GM18517 (cell line): Measurements from ENCODE around the gene ZNF641.
"Not testable (repeated sequence)": the region's sequence is repeated elsewhere in the genome, so short reads cannot be mapped to it uniquely, and the experiment has no call there.

Experiments
- ATAC-seq: cut with Tn5 transposase; IDR thresholded peaks from one replicate; pipeline ENCODE4 v1.9.1; 2021; ENCODE audit warnings: mild to moderate bottlenecking, moderate library complexity; ENCODE audit not compliant: unreplicated experiment

Gene ZNF641

DNA sequence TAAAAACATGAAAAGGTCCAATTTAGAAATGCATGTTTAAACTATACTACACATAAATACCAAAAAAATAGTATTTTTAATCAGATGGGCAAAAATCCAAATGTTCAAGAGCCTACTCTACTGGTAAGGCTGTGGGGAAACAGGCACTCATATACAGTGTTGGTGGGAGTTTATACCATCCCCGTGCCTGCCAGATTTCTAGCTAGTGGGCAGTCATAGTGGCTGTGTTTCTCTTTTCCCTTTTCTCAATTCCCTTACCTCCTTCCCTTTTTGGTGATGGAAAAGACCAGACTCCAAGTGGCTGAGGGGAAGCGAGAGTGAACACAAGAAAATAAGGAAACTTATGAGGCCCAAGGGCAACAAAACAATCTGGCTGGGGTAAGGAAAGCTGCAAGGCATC, 14.7 kb downstream of the ZNF641 start:
- no peak for ATAC-seq

DNA sequence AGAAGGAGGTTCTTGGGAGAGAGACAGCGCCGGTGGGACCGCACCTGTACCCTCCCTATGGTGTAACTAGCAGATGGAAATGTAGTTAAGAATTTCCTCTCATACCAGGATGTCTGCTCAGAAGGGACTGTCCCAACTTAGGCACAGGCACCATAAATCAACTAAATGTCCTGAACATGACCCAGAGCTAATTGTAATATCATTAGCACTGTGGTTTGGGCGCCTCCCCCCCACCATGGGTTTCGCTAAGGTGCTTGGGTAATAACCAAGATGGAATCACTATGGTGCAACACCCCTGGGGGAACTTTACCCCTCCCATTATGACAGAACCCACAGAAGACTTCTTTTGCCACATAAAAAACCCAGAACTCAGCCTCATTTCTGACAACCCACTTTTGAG, 15.9 kb downstream of the ZNF641 start:
- no peak for ATAC-seq

DNA sequence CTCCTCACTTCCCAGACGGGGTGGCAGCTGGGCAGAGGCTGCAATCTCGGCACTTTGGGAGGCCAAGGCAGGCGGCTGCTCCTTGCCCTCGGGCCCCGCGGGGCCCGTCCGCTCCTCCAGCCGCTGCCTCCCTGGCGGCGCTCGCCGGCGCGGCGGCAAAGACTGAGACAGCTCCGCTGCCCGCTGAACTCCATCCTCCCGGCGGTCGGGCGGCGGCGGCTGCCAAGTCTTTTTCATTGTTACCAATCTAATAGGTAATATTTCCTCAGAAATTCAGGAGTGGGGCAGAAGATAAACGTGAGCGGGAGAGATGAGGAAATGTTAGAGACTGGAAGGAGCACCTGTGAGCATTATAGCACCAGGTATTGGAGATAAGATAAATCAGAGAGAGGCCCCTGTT, 17.0 kb downstream of the ZNF641 start:
- ATAC-seq, result not testable (repeated sequence)

DNA sequence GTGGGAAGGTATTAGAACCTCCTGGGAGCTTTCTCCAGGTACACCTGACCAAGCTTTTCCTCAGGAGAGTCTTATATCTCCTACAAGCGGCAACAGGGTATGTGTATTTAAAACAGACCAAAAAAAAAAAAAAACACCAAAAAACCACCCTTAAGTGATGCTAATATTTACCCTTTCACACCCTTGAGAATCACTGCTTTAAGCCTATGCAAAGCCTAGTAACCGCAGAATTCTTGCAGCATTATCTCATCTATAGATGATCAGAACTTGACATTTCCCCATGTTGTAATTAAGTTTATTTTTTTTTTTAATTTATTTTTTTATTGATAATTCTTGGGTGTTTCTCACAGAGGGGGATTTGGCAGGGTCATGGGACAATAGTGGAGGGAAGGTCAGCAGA, 19.3 kb downstream of the ZNF641 start:
- ATAC-seq, result no peak

DNA sequence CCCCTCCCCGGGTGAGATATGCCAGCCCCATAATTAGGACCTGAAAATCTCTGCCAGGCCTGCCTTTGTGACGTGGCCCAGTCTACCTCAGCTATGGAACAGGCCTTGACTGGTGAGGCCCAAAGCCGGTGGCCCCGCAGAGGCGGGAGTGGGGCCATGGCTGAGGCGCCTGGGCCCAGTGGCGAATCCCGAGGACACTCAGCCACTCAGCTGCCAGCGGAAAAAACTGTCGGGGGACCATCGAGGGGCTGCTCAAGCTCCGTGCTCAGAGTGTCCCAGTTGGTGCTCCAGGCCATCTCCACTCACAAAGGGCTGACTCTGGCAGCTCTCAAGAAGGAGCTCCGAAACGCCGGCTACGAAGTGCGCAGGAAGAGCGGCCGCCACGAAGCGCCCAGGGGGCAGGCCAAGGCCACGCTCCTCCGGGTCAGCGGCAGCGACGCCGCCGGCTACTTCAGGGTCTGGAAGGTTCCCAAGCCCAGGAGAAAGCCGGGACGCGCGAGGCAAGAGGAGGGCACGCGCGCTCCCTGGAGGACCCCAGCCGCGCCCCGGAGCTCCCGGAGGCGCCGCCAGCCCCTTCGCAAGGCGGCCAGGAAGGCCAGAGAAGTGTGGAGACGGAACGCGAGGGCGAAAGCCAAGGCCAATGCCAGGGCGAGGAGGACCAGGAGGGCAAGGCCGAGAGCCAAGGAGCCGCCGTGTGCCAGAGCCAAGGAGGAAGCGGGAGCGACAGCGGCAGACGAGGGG, 21.4 kb downstream of the ZNF641 start:
- ATAC-seq, result no peak

DNA sequence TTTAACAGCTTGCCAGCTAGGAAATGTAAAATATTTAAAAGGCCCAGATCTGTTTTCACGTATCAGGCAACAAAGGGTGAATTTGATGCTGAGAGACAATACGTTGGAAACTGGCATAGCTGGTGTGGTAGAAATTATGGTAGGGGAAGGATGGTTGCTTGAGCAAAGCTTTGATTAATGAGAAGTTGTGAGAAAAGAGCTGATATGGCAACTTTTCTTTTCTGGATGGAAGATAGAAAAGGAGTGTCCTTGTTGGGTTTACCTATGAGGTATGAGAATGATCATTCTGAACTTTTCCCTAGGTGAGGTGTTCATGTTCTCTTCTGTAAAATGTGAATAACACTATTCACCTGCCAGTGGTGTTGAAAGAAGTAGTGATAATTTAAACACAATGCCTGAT, 34.2 kb downstream of the ZNF641 start:
- ATAC-seq, result no peak

DNA sequence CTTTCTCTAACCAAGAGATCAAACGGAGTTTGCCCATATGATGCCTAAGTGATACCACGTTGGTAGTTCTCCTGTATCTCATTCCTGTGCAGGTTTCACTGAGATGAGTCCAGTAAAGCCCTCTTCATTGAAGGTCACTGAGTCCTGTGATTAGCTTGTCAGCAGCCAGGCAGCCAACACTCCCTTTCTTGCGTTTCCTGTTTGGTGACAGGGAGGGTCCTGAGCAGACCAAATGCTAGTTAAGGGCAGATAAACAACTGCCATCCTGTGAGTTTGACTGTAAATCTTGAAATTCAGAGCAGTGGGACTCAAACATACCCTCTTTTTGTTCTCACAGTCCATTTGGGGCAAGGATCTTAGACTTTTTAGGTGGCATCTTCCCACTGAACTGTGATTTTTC, 39.4 kb downstream of the ZNF641 start:
- no peak for ATAC-seq

DNA sequence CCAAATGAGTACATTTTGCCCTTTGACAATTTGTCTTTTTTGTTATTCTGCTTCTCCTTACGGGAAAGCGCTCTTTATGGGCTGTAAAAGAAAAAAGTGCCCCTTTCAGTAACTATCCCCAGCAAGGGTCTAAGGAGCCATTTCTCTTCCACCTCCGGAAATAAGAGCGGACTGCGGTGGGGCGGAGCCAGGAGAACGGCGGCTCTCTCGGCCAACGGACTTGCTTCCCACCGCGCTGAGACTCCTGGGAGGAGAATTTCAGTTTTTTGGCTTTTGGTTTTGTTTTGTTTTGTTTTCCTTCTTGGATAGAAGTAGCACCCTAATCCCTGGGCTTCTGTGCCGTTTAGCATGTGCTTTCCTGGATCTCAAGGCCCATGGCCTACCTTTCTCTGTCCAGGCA, 43.5 kb downstream of the ZNF641 start:
- no peak for ATAC-seq

DNA sequence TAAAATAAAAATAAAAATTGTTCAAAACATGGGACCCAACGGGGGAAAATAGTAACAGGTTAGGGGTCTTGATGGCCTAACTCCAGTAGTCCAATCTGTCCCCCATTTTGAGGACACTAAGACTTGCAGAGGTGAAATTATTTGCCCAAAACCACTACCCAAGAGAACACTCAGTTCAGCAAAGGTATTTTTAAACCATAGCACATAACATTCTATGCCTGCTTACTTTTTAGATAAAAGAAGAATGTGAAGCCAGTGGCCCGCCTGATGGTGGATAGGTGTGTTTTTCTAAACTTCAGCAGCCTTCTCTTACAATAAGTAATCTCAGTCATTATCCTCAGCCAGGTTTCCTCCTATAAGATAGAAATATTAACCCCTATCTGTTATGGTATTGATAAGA, 45.5 kb downstream of the ZNF641 start:
- no peak for ATAC-seq

DNA sequence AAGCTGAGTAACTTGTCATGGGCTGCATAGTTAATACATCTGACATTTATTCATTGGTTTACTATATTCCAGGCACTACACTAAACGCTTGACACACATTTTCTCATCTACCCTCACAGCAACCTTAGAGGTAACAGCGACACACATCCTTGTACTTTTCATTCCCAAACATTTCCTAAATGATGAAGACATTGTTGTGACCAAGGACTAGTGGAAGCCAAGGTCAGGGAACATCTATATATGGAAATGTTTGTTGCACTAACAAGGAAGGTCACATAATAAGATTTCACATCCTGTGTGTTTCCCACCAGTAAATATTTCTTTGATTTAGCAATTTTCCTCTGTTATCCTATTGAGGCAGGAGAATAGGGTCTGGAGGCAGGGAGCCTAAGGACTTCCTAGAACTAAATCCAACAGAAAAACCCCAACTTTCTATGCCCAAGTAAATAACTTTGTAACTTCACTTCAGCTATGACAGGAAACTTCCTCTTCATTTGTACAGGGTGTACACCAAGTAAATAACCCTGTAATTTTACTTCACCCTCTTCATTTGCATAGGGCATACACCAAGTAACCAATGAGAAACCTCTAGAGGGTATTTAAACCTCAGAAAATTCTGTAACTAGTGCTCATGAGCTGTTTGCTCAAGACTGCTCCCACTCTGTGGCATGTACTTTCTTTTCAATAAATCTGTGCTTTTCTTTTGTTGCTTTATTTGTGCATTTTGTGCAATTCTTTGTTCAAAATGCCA, 48.4 kb downstream of the ZNF641 start:
- ATAC-seq, result no peak

DNA sequence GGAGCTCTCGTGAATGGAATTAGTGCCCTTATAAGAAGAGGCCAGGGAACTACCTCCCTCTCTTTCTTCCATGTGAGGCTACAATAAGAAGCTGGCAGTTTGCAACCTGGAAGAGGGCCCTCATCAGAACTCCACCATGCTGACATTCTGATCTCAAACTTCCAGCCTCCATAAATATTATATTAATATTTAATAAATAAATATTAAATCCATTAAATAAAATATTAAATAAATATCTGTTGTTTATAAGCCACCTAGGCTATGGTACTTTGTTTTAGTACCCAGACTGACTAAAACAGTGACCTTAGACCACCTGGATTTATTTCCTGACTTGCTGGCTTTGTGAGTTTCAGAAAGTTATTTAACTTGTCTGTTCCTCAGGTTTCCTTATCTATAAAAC, 49.9 kb downstream of the ZNF641 start:
- no peak for ATAC-seq

DNA sequence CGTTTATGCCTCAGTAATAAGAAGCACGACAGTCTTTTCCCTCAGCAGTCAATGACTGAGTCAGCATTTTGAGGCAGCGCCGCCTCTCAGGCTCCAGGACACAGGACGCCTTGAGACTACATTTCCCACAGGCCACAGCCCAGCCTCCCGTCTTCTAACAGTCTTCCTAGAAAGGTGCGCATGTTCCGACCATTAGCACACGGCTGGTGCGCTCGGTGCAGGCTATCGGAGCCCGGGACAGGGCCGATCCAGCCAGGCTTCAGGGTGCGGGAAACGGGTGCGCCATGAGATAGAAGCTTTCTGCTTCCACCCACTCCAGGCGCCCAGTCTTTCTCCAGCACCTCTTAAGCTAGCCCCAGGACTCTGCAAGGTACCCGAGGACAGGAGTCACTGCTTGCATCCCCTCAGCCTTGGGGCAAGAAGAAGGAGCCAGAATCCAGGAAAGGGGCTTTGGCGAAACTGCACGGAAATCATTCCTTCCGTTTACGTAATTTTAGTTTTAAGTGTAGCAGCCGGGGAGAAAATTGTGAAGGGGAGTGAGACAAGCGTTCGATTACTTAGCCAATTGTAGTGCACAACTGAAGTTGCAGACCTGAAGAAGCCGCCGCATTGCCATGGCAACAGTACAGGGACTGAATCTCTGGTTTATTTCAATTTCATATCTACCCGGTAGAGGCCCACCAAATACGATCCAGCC, 54.0 kb downstream of the ZNF641 start:
- no peak for ATAC-seq

DNA sequence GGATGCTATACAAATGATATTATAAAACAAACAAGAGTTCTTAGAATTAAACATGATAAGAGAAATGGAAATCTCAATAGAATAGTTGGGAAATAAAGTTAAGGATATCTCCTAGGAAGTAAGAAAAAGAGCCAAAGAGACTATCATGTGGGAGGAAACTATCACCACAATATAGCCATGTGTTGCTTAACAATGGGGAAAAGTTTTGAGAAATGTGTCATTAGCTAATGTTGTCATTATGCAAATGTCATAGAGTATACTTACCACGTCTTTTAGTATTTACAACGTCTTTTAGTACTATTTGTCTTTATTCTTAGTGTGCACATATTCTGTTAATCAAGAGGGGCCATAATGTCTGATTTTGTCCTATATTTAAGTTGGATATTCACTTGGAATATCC, 58.7 kb downstream of the ZNF641 start:
- no peak for ATAC-seq

DNA sequence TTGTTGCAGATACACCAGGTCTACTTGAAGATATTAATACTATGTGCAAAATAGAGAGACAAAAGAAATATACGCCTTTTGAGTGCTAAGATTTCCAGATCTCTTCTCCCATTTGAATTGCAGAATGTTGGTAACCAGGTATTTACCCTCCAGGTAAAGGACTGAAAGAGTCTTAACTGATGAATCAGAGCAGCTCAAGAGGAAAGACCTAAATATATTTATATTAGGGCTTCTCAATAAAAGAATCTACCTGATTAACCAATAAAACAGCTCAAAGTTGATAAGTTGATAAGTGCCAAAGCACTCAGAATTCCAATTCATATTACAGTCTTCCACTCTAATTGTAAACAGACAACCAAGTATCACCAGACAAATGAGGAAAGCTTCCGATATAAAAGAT, 59.2 kb downstream of the ZNF641 start:
- ATAC-seq, result no peak

DNA sequence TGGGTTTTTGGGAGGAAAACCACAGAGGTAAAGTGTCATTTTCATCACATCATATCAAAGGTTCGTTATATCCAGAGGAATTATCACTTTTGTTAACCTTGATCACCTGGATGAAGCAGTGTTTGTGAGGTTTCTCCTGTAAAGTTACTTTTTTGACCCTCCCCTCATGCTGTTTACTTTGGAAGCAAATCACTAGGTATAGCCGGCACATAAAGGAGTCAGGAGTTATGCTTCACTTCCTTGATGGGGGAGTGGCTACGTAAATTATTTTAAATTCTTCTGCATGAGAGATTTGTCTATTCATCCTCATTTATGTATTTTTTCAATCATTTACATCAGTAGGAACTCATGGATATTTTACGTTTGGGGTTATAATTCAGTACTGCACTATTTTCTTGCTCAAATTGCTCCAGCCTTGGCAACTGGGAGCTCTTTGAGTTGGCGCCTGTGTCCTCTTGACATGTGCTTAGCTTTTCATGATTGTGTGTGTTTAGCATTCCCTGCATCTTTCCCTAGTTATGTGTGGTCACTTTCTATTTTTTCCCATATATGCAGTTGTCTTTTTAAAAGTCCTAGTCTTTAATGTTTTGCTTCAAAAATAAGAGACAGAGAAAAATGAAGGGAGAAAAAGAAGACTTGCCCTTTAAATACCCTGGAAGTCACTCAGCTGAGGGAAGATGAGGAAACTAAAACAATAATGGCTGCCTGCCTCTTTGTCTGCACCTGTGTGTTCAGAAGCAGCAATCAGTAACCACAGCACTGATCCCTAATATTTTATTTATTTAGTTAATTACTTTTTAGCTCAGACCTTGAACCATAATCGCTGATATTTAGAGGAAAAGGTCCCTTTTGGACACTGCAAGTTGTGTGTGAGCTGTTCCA, 62.1 kb downstream of the ZNF641 start:
- ATAC-seq, result no peak
